ENCODE results near the gene DAB1.
"Not testable (repeated sequence)": the region's sequence is repeated elsewhere in the genome, so short reads cannot be mapped to it uniquely, and the experiment has no call there.

DAB1 gene

GRCh38 chr1:57109247-57109646 is 314.6 kb downstream of the DAB1 start:
- DNase-seq: no peak

- DNase-seq: no peak
Measured at GRCh38 chr1:57106296-57106695, 317.6 kb downstream of the DAB1 start.

GRCh38 chr1:57102561-57103326 is 321.1 kb downstream of the DAB1 start:
- no peak for DNase-seq

- no peak for DNase-seq
Measured at GRCh38 chr1:57101209-57101608, 322.7 kb downstream of the DAB1 start.

- no peak for DNase-seq
Measured at GRCh38 chr1:57094749-57095148, 329.1 kb downstream of the DAB1 start.

GRCh38 chr1:57093122-57093521 is 330.7 kb downstream of the DAB1 start:
- no peak for DNase-seq

GRCh38 chr1:57091642-57092041 is 332.2 kb downstream of the DAB1 start:
- DNase-seq: no peak

- no peak for DNase-seq
Measured at GRCh38 chr1:57089855-57090254, 334.0 kb downstream of the DAB1 start.

GRCh38 chr1:57089221-57089620 is 334.6 kb downstream of the DAB1 start:
- no peak for DNase-seq

GRCh38 chr1:57088653-57089052 is 335.2 kb downstream of the DAB1 start:
- no peak for DNase-seq

- not testable (repeated sequence) for DNase-seq
Measured at GRCh38 chr1:57087660-57088059, 336.2 kb downstream of the DAB1 start.

- DNase-seq: no peak
Measured at GRCh38 chr1:57086154-57086553, 337.7 kb downstream of the DAB1 start.

GRCh38 chr1:57084701-57085100 is 339.2 kb downstream of the DAB1 start:
- DNase-seq: no peak

- no peak for DNase-seq
Measured at GRCh38 chr1:57082711-57083439, 341.0 kb downstream of the DAB1 start.

- DNase-seq: no peak
Measured at GRCh38 chr1:57079454-57080157, 344.3 kb downstream of the DAB1 start.

GRCh38 chr1:57072401-57073110 is 351.3 kb downstream of the DAB1 start:
- no peak for DNase-seq

GRCh38 chr1:57067863-57068262 is 356.0 kb downstream of the DAB1 start:
- no peak for DNase-seq

- DNase-seq: no peak
Measured at GRCh38 chr1:57066980-57067610, 356.8 kb downstream of the DAB1 start.

- no peak for DNase-seq
Measured at GRCh38 chr1:57065442-57065841, 358.4 kb downstream of the DAB1 start.

GRCh38 chr1:57064379-57065140 is 359.3 kb downstream of the DAB1 start:
- no peak for DNase-seq

GRCh38 chr1:57063406-57064125 is 360.3 kb downstream of the DAB1 start:
- no peak for DNase-seq
